Non-pigmented ciliary epithelial cell (primary cell): ENCODE data around the gene MXD1.
"Not testable (repeated sequence)": the region's sequence is repeated elsewhere in the genome, so short reads cannot be mapped to it uniquely, and the experiment has no call there.

ENCODE experiments used
- DNase-seq: peaks from one replicate; pipeline ENCODE4 v3.0.0-alpha.2; 2010; ENCODE audit warnings: low read depth

The MXD1 gene, protein sequence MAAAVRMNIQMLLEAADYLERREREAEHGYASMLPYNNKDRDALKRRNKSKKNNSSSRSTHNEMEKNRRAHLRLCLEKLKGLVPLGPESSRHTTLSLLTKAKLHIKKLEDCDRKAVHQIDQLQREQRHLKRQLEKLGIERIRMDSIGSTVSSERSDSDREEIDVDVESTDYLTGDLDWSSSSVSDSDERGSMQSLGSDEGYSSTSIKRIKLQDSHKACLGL

DNA sequence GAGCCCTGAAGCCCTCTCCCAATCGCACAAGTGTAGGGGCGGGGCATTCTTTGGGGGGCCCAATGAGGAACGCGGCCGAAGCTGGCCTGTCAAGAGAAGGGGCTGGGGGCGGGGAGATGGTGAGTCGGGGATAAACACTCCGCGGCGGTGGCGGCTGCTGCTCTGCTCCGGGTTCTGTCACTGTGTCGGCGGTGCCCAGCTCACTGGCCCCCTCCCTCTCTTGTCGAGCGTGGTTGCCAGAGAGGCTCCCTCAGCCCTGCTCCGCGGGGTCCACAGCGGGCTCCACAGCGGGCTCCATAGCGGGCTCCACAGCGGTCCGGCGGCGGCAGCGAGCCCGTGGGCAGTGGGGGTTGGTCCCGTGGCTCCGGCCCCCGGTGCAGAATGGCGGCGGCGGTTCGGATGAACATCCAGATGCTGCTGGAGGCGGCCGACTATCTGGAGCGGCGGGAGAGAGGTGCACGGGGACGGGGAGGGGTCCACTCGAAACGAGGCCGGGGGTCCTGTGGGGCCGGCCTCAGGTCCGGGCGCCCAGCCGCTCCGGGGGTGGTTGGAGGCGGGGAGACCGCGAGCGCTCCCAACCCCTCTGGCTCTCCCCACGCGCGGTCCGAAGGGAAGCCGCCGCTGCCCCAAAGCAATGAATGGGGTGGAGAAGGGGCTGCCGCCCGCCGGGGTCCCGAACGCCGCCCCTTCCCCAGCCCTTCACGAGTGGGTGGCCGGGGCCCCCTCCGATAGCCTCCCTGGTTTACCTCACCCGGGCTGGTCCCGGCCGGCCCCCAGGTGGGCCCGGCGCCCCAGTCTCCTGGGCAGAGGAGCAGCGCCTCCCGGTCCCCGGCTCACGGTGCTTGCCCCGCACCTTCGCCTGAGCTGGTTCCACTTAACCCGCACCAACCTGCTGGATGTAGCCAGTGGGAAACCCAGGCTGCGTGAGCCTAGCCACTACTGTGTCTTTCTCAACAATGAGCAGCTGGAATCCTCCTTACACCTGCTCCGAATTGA, at the start of gene MXD1:
Gene MXD1, plus strand, starts transcription at position 160 of the 996 bp plus-strand sequence. Its CDS starts 222 bp downstream, at position 382.
- DNase-seq = no peak

DNA sequence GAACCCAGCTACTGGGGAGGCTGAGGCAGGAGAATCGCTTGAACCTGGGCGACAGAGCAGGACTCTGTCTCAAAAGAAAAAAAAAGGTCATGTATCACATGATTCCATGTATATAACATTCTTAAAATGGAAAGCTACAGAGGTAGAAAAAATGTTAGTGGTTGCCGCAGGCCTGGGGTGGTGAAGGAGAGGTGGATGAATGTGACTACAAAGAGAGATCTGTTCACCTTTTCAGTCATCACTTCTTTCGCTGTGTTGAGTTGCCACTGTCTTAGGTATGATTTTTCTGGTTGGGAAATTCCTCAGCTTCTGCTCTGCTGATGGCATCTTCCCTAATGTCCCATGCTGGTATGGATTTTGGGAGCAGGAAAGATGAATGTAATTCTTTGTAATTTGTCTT, 26.5 kb upstream of the MXD1 start:
- no peak for DNase-seq

DNA sequence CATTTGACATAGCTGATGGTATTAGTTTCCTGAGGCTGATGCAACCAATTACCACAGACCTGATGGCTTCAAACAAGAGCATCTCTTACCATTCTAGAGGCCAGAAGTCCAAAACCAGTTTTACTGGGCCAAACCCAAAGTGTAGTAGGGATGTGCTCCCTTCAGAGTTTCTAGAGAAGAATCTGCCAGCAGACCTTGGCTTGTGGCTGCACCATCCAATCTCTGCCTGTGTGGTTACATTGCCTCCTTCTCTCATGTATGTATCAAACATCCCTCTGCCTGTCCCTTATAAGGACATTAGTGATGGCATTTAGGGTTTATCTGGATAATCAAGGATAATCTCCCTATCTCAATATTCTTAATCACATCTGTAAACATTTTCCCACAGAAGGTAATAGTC, 25.6 kb upstream of the MXD1 start:
- DNase-seq = no peak

DNA sequence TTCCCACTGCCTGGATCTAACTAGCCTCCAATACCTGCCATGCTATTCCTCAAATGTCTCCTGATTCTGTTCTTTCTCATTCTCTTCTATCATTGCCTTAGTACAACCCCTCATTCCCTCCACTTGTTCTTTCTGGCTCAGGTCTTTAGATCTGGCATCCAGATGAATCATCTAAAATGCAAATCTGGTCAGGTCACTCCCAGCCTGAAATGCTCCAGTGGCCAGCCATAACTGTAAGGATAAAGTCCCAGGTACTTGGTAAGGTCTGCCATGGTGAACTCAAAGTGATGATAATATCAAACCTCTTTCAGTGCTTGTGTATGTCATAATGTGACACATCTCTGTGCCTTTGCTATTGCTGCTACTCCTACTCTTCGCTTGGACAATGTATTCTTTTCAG, 24.0 kb upstream of the MXD1 start:
- DNase-seq = no peak

DNA sequence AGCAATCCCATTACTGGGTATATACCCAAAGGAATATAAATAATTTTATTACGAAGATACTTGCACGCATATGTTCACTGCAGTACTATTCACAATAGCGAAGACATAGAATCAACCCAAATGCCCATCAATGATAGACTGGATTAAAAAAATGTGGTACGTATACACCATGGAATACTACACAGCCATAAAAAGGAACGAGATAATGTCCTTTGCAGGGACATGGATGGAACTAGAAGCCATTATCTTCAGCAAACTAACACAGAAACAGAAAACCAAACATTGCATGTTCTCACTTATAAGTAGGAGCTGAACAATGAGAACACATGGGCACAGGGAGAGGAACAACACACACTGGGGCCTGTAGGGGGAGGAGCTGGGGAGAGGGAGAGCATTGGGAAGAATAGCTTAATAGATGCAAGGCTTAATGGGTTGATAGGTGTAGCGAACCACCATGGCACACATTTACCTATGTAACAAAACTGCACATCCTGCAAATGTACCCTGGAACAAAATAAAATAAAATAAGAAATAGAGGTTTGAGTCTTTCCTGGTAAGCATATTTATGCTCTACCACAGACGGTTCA, 22.0 kb upstream of the MXD1 start:
- DNase-seq = not testable (repeated sequence)

DNA sequence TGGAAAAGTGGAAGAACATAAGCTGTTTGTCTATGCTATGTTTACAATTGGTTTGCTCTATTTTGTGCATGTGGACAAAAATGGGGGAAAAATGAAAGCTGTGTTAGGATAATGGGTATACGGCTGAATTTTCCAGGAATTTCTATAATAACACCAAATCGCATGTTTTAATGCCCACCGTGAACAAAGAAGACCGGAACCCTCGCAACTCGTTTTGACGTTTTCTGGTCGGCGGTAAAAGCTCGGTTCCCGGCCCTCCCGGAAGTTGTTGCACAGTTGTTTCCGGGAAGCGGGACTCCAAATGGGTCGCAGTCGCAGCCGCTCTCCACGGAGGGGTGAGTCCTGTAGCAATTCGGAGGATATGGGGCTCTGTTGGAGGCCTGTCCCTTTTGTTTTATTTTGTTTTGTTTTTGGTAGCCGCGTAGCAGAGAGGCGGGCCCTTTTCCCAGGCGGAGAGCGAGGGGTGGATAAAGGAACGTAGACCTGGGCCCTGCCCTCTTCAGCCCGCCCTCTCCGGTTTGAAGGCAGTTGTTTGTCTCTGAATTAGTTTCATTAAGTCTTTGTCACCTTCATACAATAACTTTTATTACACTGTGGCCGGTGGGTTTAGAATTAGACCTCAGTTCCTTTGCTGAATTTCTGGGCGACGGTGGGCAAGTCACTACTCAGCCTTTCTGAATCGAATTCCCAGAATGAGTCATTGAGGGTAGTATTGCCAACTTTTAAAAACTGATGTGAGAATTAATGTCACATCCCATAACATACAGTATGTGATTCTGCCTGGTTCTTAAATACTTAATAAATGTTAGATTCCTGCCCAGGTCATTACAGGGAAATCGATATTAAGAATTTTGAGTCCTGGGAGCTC, 21.0 kb upstream of the MXD1 start, which contains the start of gene SNRNP27:
Gene SNRNP27, plus strand, starts transcription at position 273 of the 868 bp plus-strand sequence. Its CDS starts 29 bp downstream, at position 302.
- DNase-seq = peak; percentile 22

DNA sequence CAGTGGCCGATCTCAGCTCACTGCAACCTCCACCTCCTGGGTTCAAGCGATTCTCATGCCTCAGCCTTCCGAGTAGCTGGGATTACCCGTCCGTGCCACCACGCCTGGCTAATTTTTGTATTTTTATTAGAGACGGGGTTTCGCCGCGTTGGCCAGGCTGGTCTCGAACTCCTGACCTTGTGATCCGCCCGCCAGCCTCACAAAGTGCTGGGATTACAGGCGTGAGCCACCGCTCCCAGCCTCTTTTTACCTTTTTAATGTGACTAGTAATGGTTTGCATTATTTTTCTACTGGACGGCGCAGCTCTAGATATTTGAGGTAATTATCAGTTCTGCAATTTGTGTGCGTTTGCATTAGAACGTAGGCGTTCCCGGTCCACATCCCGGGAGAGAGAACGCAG, 20.2 kb upstream of the MXD1 start:
- DNase-seq = not testable (repeated sequence)

DNA sequence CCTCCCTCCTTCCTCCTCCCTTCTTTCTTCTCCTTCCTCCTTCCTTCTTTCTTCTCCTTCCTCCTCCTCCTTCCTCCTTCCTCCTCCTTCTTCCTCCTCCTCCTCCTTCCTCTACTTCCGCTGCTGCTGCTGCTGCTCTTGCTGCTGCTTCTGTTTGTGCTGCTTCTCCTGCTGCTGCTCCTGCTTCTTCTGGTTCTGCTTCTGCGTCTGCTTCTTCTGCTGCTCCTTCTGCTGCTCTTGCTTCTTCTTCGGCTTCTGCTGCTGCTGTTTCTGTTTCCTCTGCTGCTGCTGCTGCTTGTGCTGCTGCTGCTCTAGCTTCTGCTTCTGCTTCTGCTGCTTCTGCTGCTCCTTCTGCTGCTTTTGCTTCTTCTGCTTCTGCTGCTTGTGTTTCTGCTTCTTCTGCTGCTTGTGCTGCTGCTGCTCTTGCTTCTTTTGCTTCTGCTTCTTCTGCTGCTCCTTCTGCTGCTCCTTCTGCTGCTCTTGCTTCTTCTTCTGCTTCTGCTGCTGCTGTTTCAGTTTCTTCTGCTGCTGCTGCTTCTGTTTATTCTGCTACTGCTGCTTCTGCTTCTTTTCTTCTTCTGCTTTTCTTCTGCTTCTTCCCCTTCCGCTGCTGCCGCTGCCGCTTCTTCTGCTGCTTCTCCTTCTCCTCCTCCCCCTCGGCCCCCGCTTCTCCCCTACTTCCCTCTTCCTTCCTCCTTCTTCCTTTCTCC, 12.5 kb upstream of the MXD1 start:
- no peak for DNase-seq

DNA sequence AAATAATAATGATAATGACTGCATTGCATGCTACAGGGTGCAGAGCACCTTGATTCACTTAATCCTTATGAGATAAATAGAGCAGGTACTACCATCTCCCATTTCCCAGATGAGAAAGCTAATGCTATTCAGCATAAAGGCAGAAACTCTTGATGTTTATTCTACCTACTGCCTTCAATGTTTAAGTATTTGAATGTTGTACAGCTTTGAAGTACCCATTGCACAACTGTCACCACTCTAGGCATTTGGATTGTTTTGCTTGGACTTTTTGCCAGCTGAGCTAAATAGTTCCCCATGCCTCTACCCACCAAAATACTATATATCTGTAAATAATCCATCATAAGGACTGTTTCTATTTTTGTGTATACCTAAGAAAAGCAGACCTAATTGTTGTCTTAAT, 7.7 kb upstream of the MXD1 start:
- DNase-seq = no peak

DNA sequence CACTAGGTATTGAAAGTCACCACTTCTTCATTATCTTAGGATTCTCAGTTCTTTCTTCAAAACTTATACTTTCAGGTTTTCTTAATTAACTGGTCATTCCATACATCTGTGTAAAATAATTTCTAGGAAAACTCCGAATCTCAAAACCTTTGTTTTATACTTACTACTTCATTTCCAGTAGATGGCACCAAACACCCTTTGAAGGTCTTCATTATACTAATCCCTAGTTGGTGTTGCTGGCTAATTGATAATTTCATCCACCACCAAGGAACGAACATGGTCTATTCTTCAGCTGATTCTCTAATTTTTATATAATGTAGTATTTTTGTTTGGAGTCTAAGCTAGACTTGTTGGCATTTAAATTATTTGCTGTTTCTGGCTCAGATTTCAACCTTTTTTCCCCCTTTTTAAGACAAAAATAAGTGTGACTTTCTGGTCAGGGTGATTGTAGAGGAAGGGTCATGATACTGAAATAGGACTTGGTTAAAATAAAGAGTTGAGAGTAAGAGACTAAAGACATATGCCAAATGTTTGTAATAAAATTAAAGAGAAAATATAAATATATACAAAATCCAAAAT, 2.8 kb upstream of the MXD1 start:
- no peak for DNase-seq

DNA sequence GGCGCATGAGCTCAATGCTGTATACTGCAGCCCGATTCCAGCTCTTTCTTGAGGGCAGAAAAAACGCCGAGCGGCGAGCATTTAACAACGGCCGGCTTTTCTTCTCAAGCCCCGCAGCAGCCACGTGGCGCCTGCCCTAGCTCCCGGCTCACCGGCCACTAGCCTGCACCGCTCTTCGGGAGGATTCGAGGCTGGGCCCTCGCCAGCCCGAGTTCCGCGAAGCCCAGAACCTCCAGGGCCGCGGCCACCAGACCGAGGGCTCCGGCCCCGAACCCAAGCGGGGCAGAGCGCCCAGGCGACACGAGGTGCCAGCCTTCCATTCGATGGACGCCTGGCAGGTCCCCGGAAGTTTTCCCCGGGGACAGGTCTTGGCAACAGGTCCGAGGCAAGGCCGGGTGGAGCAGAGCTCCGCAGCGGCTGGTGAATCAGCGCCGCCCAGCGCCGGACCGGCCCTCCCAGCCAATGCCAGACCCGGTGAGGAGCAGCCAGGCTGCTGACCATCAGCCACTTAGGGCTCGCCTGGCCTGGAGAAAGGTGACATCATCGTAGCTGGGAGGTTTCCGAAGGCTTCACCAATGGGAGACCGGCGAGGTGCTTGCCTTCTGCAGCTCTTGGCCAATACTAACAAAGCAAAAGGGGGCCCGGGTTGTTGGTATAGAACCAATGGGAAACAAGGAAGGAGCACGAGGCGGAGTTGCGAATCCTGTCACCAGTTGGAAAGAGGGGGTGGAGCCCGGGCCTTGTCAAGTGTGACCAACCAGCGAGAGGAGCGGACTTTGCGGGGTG, 552 bp upstream of the MXD1 start:
- peak; percentile 100 for DNase-seq

DNA sequence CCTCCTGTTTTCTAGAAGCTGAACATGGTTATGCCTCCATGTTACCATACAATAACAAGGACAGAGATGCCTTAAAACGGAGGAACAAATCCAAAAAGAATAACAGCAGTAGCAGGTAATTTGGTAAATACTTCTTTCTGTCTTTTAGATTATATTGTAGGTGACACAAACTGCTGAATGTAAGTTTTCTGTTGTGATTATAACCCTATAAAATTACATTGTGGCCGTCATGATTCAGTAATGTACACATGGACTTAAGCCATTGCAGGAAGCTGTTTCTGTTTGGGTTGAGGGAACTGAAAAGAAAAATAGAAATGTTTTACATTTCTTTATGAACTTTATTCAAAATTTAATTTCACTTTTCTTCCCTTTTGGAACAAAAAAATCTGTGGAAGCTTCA, 1.2 kb downstream of the MXD1 start:
- no peak for DNase-seq

DNA sequence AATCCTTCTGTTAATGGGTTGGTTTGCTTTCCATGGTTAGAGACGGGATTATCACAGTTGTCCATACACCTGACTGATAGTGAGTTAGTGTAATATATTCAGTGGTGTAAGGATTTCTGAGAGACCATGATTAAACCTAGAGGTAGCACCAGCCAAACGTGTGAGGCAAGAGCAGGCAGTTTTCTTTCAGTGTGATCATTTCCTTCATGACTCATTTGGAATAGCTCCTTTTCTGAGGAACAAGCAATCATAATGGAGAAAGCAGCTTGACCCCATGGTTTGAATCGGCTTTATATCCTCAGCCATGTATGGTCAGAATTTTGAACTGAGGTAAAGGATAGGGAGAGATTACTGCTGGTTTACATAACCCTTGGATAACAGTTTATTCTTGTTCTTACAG, 2.9 kb downstream of the MXD1 start:
- DNase-seq = peak; percentile 67

DNA sequence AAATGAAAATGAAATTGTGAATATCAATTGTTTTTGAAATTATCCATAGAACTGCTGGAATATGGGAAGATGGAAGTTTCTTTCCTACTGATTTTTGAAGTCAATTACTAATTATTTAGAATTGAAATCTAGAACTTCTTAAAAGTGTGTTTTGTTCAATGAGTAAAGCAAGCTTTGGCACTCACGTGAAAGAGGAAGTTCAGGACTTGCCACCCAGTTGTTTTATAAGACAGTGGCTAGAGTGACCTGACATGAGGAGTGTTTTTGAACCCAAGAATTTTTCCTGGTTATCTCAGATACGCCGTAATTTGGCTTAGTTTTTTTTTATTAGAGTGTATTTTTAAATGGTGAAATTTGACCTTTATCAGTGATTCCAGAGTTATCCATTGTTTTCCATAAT, 3.5 kb downstream of the MXD1 start:
- no peak for DNase-seq

DNA sequence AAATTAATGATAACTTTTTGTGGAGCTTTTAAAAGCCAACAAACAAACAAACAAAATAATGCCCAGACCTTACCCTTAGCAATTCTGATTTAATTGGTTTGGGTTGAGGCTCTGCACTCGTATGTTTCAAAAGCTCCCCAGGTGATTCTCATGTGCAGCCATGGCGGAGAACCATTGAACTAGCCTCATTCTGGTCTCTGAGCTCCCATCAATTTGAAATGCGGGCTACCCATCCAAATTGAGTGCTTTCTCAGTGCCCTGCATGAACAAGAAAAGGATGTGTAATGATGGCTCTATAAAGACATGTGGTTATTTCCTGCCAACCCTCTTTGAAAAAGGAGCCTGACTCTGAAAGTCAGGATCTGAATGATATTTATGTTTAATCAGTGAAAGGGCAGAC, 8.2 kb downstream of the MXD1 start:
- DNase-seq = no peak

DNA sequence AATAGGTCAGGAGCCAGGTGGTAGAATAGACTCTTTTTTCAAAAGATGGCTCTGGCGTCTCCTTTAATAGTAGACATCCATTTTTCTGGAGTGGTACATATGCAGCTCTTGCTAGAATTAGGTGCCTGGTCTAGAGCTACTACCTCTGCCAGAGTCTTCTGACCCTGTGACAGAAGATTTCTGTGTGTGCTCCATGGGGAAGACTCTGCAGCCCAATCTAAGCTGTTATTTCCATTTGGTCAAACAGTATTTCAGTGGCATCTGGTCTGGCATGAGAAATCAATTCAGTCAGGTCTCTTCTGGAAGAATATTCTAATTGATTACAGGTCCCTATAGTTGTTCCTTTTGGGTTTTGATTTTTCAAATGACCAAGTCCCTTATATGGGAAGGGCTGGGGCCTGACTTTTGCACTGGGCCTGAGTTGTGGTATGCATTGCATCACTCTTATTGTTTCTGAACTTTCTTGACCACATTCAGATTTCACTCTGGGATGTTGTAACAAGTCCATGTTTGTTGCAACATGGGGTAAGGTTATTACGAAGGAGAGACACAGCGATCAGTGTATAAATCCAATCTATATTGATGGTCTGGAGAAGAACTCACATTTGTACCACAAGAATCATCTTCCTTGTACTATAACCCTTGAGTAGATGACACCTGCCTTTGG, 12.1 kb downstream of the MXD1 start:
- DNase-seq = no peak

DNA sequence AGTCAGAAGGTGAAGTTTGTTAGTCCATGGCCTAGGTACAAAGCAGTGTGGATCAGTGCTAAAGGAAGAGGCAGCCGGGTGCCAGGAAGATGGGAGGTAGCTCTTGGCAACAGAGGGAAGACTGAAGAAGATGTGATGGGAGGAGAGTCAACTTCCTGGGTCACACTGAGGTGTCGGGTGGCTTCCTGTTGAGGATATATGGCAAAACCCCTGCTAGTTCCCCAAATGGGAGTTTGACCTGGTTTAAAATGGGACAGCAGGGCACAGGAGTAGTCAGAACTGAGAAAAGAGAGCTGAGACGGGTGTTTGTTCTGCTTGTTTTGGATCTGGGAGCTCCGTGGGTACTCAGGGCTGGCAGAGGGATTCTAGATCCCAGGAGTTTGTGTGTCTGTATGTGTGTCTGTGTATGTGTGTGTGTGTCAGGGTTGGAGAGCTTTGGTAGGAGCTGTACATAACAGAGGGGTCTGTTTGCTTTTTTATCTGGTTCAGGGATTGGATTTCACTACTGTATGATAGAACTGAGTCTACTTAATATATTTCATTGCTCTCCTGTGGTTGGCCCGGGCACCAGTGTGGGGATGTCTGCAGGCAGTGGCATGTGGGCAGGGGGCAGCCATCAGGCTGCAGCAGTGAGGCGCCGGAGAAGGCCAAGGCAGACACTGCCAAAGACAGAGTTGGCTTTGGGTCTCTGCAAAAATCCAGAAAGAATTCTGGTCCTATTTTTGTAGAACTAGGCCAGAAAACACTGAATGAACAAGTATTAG, 17.1 kb downstream of the MXD1 start:
- no peak for DNase-seq

DNA sequence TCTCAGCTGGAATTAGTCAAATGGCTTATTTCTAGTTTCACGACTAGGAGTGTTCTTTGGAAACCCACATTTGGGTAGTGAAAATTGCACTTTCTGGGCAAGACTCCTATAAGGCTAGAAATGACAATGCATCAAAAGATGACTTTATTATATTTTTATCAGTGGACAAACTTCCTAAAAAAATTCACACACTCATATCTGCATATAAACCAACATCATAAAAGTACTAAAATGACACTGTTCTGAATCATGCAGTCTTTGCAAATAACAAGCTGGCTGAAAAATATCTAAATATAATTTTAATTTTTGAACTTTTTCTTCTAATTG, 17.6 kb downstream of the MXD1 start:
- no peak for DNase-seq
